SK-N-SH treated with all-trans-retinoic acid at 6 μM for 48 hours (cell line): ENCODE data around the gene ATPAF1.
"Not testable (repeated sequence)": the region's sequence is repeated elsewhere in the genome, so short reads cannot be mapped to it uniquely, and the experiment has no call there.

ENCODE experiments used
- ARNTL ChIP-seq: fragments of 450-650 bp; formaldehyde crosslinking; IDR thresholded peaks from 2 replicates; pipeline ENCODE4 v1.5.0; 2020; ENCODE audit warnings: low read depth, mild to moderate bottlenecking, moderate library complexity, borderline replicate concordance
- BACH2 ChIP-seq: fragments of 250-450 bp; sonication (Bioruptor Pico); IDR thresholded peaks from 2 replicates; pipeline ENCODE4 v1.9.0; 2021; ENCODE audit warnings: mild to moderate bottlenecking, borderline replicate concordance
- CSRNP3 ChIP-seq: fragments of 250-450 bp; sonication (Bioruptor Pico); IDR thresholded peaks from 2 replicates; pipeline ENCODE4 v1.5.1; 2021; ENCODE audit warnings: mild to moderate bottlenecking, moderate library complexity
- GLIS3 ChIP-seq: fragments of 250-450 bp; sonication (Bioruptor Pico); IDR thresholded peaks from 2 replicates; pipeline ENCODE4 v1.5.0; 2020; ENCODE audit warnings: mild to moderate bottlenecking, moderate library complexity
- OSR1 ChIP-seq: fragments of 250-450 bp; sonication (Bioruptor Pico); IDR thresholded peaks from 2 replicates; pipeline ENCODE4 v1.8.0; 2022; ENCODE audit warnings: moderate library complexity, mild to moderate bottlenecking, inconsistent platforms
- ZFP30 ChIP-seq: fragments of 450-650 bp; formaldehyde crosslinking; IDR thresholded peaks from 2 replicates; pipeline ENCODE4 v1.5.0; 2022; ENCODE audit warnings: mild to moderate bottlenecking, moderate library complexity
- ZNF565 ChIP-seq: fragments of 450-650 bp; formaldehyde crosslinking; conservative IDR thresholded peaks from 2 replicates; pipeline ENCODE4 v1.5.0; 2020; ENCODE audit warnings: low read depth, mild to moderate bottlenecking, moderate library complexity
- ZNF8 ChIP-seq: fragments of 450-650 bp; formaldehyde crosslinking; IDR thresholded peaks from 2 replicates; pipeline ENCODE4 v1.5.0; 2020; ENCODE audit warnings: mild to moderate bottlenecking, moderate library complexity
- TF ChIP-seq, protein P1 (sequence below): fragments of 250-450 bp; sonication (Bioruptor Pico); IDR thresholded peaks from 2 replicates; pipeline ENCODE4 v1.5.1; 2020; ENCODE audit warnings: low read depth, mild to moderate bottlenecking, moderate library complexity
- TF ChIP-seq, protein P2 (sequence below): fragments of 250-450 bp; sonication (Bioruptor Pico); IDR thresholded peaks from 2 replicates; pipeline ENCODE4 v1.8.0; 2020; ENCODE audit warnings: mild to moderate bottlenecking, moderate library complexity, borderline replicate concordance

DNA sequence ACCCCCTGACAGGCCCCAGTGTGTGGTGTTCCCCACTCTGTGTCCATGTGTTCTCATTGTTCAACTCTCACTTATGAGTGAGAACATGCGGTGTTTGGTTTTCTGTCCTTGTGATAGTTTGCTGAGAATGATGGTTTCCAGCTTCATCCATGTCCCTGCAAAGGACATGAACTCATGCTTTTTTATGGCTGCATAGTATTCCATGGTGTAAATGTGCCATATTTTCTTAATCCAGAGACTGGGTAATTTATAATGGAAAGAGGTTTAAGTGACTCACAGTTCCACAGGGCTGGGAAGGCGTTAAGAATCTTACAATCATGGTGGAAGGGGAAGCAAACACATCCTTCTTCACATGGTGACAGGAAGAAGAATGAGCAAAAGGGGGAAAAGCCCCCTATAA is 13.5 kb downstream of the ATPAF1 start:
- not testable (repeated sequence) for TF ChIP-seq BACH2 (CRISPR knock-in tag); GLIS3 (CRISPR knock-in tag); ZFP30 (CRISPR knock-in tag); OSR1; ZNF565; ARNTL (CRISPR knock-in tag); ZNF8 (CRISPR knock-in tag); CSRNP3 (CRISPR knock-in tag)
- TF ChIP-seq, protein P1, sequence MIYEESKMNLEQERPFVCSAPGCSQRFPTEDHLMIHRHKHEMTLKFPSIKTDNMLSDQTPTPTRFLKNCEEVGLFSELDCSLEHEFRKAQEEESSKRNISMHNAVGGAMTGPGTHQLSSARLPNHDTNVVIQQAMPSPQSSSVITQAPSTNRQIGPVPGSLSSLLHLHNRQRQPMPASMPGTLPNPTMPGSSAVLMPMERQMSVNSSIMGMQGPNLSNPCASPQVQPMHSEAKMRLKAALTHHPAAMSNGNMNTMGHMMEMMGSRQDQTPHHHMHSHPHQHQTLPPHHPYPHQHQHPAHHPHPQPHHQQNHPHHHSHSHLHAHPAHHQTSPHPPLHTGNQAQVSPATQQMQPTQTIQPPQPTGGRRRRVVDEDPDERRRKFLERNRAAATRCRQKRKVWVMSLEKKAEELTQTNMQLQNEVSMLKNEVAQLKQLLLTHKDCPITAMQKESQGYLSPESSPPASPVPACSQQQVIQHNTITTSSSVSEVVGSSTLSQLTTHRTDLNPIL, result not testable (repeated sequence)
- TF ChIP-seq, protein P2, sequence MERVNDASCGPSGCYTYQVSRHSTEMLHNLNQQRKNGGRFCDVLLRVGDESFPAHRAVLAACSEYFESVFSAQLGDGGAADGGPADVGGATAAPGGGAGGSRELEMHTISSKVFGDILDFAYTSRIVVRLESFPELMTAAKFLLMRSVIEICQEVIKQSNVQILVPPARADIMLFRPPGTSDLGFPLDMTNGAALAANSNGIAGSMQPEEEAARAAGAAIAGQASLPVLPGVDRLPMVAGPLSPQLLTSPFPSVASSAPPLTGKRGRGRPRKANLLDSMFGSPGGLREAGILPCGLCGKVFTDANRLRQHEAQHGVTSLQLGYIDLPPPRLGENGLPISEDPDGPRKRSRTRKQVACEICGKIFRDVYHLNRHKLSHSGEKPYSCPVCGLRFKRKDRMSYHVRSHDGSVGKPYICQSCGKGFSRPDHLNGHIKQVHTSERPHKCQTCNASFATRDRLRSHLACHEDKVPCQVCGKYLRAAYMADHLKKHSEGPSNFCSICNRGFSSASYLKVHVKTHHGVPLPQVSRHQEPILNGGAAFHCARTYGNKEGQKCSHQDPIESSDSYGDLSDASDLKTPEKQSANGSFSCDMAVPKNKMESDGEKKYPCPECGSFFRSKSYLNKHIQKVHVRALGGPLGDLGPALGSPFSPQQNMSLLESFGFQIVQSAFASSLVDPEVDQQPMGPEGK (CRISPR knock-in tag), result not testable (repeated sequence)
